ENCODE data around the gene LY6G6C.

Gene LY6G6C

DNA sequence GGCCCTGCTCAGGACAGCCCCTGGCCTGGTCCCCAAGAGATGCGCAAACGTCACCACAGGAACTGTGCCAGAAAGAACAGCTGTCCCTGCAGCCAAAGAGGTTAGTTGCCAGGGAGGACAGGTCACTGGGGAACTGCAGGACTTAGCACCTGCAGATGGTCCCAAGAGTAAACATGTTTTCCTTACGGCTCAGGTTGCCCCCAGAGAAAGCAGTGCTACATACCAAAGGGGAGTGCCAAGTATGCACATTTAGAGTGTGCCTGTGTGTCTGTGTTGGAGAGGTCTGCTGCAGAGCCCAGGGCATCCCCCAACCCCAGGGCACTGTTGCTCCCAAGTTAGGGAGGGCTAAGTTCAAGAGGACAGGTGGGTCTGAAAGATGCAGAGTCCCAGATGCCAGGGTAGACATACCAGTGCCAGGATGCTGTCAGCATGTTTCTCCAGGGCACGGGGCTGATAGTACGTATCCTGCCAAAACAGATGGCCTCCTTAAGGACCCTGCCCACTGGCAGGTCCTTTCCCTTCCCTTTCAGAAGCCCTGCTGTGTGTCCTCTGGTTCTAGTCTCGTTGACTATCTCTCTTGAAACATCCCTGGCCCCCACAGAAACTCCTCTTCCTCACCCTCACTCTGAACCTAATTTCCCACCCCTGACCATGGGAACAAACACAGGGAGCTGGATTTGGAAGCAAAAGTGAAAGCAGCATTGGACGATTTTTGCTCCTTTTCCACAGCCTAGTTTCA, 19.7 kb downstream of the LY6G6C start:
- no peaks in the 10 kb centered on the region for H3K27me3 ChIP-seq (ENCODE audit: control insufficient read depth, insufficient read depth, low read length)
- peak overlapping the region; percentile 75; the same call in 1 of the 2 replicates for H3K9ac ChIP-seq (ENCODE audit: low read depth, low read length)
- peaks cover 21% of the 10 kb centered on the region; the same call in 1 of the 2 replicates for H3K36me3 ChIP-seq (ENCODE audit: control insufficient read depth, insufficient read depth, low read length)
- peak overlapping the region; percentile 89 for H3K4me3 ChIP-seq (ENCODE audit: low read depth, low read length)
- H3K4me1 ChIP-seq (ENCODE audit: control insufficient read depth, insufficient read depth, low read length) = 0 out of 2 replicates have a peak, but pooled peaks cover 7% of the 10 kb centered on the region
- H3K27ac ChIP-seq (ENCODE audit: low read depth, low read length) = peak overlapping the region; percentile 93
- H3K9me3 ChIP-seq (ENCODE audit: control insufficient read depth, insufficient read depth, low read length) = no peaks in the 10 kb centered on the region

DNA sequence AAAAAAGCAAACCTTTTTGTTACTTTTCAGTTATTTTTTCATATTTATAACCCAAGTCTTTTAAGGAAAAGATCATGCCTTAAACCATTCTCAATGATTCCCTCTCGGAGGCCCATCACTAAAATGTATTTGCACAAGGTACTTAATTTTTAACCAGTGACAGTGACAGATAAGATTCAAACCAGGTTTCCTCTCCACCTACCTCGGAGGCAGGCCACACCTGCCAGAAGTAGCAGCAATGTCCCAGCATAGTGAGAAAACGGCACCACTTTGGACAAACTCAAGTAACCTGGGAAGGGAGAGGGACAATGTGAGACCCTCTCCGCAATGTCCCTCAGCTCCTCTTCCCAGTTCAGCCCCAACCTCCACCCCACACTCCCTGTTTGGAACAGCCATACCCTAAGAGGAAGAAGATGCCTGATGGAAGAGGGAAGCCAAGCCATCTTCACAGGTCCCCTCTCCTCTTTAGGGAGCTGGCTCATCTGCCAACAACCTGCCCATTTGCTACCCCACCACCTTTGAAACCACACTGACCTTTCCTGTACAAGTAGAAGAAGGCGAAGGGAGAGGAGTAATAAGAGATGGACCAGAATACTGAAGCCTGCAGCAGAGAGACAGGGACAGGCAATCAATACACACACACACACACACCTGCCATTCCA, 20.7 kb downstream of the LY6G6C start:
- Histone ChIP-seq H3K36me3 (ENCODE audit: control insufficient read depth, insufficient read depth, low read length) (peaks cover 28% of the 10 kb centered on the region), H3K9me3 (ENCODE audit: control insufficient read depth, insufficient read depth, low read length) (no peaks in the 10 kb centered on the region), H3K27ac (ENCODE audit: low read depth, low read length) (no peak overlapping the region), H3K27me3 (ENCODE audit: control insufficient read depth, insufficient read depth, low read length) (no peaks in the 10 kb centered on the region), H3K4me1 (ENCODE audit: control insufficient read depth, insufficient read depth, low read length) (0 out of 2 replicates have a peak, but pooled peaks cover 7% of the 10 kb centered on the region), H3K9ac (ENCODE audit: low read depth, low read length) (no peak overlapping the region), H3K4me3 (ENCODE audit: low read depth, low read length) (no peak overlapping the region)

DNA sequence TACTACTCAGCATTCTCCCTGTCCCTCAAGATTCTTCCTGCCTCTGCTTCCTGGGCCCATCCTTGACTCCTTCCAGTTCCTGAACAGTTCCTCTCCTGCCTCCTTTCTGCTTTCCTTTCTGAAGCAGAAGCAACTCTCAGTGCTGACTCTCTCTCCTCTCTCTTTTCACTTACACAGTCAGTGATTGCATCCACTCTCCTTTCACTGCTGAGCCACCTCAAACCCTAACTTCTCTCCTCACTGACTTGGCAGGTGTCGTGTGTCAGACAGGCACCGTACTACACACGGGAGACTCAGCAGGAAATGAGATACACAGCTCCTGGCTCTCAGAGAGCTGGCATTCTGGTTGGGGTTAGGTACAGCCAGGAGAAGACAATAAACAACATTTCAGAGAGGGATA, 24.0 kb downstream of the LY6G6C start:
- peaks cover 52% of the 10 kb centered on the region for H3K36me3 ChIP-seq (ENCODE audit: control insufficient read depth, insufficient read depth, low read length)
- H3K27me3 ChIP-seq (ENCODE audit: control insufficient read depth, insufficient read depth, low read length) = no peaks in the 10 kb centered on the region
- H3K27ac ChIP-seq (ENCODE audit: low read depth, low read length) = no peak overlapping the region
- H3K9me3 ChIP-seq (ENCODE audit: control insufficient read depth, insufficient read depth, low read length) = no peaks in the 10 kb centered on the region
- H3K4me3 ChIP-seq (ENCODE audit: low read depth, low read length) = no peak overlapping the region
- H3K9ac ChIP-seq (ENCODE audit: low read depth, low read length) = no peak overlapping the region
- 0 out of 2 replicates have a peak, but pooled peaks cover 7% of the 10 kb centered on the region for H3K4me1 ChIP-seq (ENCODE audit: control insufficient read depth, insufficient read depth, low read length)

DNA sequence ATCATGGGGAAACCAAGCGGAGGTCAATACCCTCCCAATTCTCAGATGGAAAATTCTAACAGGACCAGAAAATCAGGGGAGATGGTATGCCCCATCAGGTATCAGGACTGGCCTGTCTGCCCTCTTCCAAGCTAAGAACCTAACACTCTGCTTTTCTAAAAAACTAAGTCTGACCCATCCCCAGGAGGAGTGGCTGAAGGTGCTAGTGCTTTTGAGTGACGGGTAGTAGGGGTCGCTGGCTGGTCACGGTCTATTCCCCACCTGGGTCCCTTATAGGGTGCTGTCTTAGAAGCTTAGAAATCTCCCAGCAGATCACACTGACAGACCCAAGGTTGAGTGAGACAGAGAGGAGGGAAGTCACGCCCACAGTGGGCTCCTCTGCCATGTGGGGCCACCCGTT, 28.0 kb downstream of the LY6G6C start:
- no peaks in the 10 kb centered on the region; the same call in 1 of the 2 replicates for H3K4me1 ChIP-seq (ENCODE audit: control insufficient read depth, insufficient read depth, low read length)
- H3K4me3 ChIP-seq (ENCODE audit: low read depth, low read length) = no peak overlapping the region
- H3K27ac ChIP-seq (ENCODE audit: low read depth, low read length) = no peak overlapping the region
- no peaks in the 10 kb centered on the region for H3K27me3 ChIP-seq (ENCODE audit: control insufficient read depth, insufficient read depth, low read length)
- H3K9ac ChIP-seq (ENCODE audit: low read depth, low read length) = no peak overlapping the region
- no peaks in the 10 kb centered on the region for H3K9me3 ChIP-seq (ENCODE audit: control insufficient read depth, insufficient read depth, low read length)
- peaks cover 72% of the 10 kb centered on the region for H3K36me3 ChIP-seq (ENCODE audit: control insufficient read depth, insufficient read depth, low read length)

DNA sequence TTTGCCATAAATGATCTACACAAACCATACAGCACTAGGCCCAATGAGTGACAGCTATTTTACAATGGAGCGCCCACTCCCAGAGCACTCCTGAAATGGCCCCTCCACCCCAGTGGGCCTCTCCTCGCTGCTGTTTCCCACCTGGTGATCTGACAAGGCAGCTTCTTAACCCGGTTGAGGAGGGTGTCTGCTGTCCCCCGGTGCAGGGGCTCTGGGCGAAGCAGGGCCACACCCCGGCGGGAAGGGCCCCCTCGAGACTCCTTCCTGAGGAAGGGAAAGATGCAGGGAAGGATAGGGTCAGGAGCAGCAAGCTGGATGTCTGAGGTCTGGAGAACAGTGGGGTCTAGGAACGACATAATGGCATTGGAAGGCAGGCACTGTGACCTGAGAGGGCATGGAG, 28.7 kb downstream of the LY6G6C start:
- Histone ChIP-seq H3K4me3 (ENCODE audit: low read depth, low read length) (no peak overlapping the region), H3K9ac (ENCODE audit: low read depth, low read length) (no peak overlapping the region), H3K27me3 (ENCODE audit: control insufficient read depth, insufficient read depth, low read length) (no peaks in the 10 kb centered on the region), H3K9me3 (ENCODE audit: control insufficient read depth, insufficient read depth, low read length) (no peaks in the 10 kb centered on the region), H3K27ac (ENCODE audit: low read depth, low read length) (no peak overlapping the region), H3K36me3 (ENCODE audit: control insufficient read depth, insufficient read depth, low read length) (peaks cover 78% of the 10 kb centered on the region), H3K4me1 (ENCODE audit: control insufficient read depth, insufficient read depth, low read length) (peaks cover 4% of the 10 kb centered on the region; the same call in 1 of the 2 replicates)

DNA sequence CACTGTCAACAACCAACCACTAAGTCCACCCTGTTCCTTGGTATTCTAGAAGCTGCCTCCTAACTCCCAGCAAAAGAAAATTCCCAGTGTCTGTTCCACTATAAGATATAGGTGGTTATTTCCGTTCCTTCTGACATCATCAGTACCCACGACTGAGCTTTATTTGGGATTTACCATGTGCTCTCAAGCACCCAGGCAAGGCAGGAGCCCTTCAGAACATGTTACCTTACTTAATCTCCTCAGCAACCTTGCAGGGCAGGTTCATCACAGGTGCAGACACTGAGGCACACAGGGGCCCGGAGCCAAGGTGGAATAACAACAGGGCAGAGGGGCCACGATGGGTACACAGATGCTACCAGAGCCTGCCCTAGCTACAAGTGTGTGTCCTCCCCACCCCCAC, 29.2 kb downstream of the LY6G6C start:
- Histone ChIP-seq H3K4me1 (ENCODE audit: control insufficient read depth, insufficient read depth, low read length) (peaks cover 4% of the 10 kb centered on the region; the same call in 1 of the 2 replicates), H3K36me3 (ENCODE audit: control insufficient read depth, insufficient read depth, low read length) (peaks cover 83% of the 10 kb centered on the region), H3K4me3 (ENCODE audit: low read depth, low read length) (no peak overlapping the region), H3K27ac (ENCODE audit: low read depth, low read length) (no peak overlapping the region), H3K9ac (ENCODE audit: low read depth, low read length) (no peak overlapping the region), H3K9me3 (ENCODE audit: control insufficient read depth, insufficient read depth, low read length) (no peaks in the 10 kb centered on the region), H3K27me3 (ENCODE audit: control insufficient read depth, insufficient read depth, low read length) (no peaks in the 10 kb centered on the region)

DNA sequence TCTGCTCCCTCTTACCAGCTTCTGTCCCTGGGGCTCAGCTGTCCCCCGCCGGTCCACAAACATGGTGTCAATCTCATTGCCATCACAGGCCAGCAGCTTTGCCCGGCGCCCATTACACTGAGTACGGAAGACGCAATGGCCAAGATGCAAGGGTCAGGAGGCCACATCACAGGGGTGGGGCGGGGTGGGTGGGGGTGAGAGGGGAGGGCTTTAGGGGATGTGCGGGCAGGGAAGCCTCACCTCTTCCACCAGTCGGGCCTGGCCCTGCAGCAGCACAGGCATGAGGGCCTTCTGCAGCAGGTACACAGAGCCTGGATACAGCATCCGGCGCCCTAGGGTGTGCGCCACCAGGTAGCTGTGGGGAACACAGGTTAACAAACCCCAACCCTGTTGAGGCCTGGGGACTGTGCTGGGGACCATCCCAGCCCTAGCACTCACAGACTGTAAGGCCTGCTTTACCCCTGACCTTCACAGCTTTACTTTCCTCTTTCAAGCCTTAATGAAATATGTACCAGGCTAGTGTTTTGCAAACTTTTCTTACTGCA, 29.9 kb downstream of the LY6G6C start:
- Histone ChIP-seq H3K9ac (ENCODE audit: low read depth, low read length) (no peak overlapping the region), H3K4me3 (ENCODE audit: low read depth, low read length) (no peak overlapping the region), H3K27me3 (ENCODE audit: control insufficient read depth, insufficient read depth, low read length) (no peaks in the 10 kb centered on the region), H3K4me1 (ENCODE audit: control insufficient read depth, insufficient read depth, low read length) (peaks cover 4% of the 10 kb centered on the region; the same call in 1 of the 2 replicates), H3K36me3 (ENCODE audit: control insufficient read depth, insufficient read depth, low read length) (peaks cover 85% of the 10 kb centered on the region), H3K9me3 (ENCODE audit: control insufficient read depth, insufficient read depth, low read length) (no peaks in the 10 kb centered on the region), H3K27ac (ENCODE audit: low read depth, low read length) (no peak overlapping the region)

DNA sequence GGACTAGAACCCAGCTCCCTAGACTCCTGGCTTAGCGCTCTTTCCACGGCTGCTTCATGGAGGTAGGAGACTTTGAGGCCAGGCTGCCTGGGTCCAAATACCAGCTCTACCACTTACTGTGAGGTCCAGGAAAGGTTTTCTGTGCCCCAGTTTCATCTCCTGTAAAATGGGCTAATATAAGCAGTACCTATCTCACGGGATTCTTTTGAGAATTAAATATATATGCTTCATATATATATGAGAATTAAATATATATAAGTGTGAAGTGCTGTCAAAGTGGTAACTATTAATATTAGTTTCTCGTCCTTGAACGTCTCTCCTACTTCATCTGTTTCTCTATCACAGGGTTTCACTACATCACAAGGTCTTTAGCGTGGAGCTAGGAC, 30.5 kb downstream of the LY6G6C start:
- Histone ChIP-seq H3K9me3 (ENCODE audit: control insufficient read depth, insufficient read depth, low read length) (no peaks in the 10 kb centered on the region), H3K36me3 (ENCODE audit: control insufficient read depth, insufficient read depth, low read length) (peaks cover 86% of the 10 kb centered on the region), H3K4me1 (ENCODE audit: control insufficient read depth, insufficient read depth, low read length) (peaks cover 4% of the 10 kb centered on the region; the same call in 1 of the 2 replicates), H3K9ac (ENCODE audit: low read depth, low read length) (no peak overlapping the region), H3K4me3 (ENCODE audit: low read depth, low read length) (no peak overlapping the region), H3K27me3 (ENCODE audit: control insufficient read depth, insufficient read depth, low read length) (no peaks in the 10 kb centered on the region), H3K27ac (ENCODE audit: low read depth, low read length) (peak overlapping the region; percentile 59)

DNA sequence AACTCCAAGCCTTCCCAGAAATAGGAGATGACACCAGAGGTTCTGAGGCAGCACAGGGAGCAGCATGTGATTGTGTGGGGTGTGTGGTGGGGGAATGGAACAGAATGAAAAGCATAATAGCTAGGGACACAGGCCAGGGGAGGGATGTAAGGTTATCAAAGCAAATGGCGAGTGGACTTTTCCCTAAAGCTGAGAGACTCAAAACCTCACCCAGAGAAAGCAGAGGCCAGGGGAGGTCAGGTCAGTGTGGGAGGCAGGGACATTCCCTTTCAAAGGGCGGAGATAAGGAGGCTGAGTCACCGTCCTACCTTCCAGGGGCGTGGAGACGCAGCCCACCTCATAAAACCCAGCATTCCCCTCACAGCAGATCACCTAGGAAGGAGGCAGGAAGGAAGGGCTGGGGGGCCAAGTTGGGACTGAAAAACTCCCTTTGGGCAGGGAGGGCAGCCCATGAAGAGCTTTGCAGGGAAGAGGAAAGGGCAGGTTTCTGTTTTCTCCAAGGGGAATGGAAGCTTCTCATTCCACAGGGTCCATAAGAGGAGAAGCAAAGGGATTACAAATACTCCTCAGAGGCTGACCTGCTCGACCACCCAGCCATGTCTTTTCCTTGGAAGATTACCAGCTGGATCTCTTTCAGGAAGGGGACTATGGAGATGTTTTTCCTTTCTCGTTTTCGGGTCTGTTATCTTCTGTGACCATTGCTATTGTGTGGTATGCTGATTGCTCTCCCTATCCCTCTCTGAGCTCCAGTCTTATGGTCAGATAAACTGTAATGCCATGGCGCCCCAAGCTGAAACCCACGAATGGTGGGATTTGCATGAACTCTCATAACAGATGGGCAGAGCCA, 31.1 kb downstream of the LY6G6C start:
- Histone ChIP-seq H3K27me3 (ENCODE audit: control insufficient read depth, insufficient read depth, low read length) (no peaks in the 10 kb centered on the region), H3K36me3 (ENCODE audit: control insufficient read depth, insufficient read depth, low read length) (peaks cover 90% of the 10 kb centered on the region), H3K27ac (ENCODE audit: low read depth, low read length) (peak overlapping the region; percentile 59), H3K9me3 (ENCODE audit: control insufficient read depth, insufficient read depth, low read length) (no peaks in the 10 kb centered on the region), H3K4me1 (ENCODE audit: control insufficient read depth, insufficient read depth, low read length) (peaks cover 4% of the 10 kb centered on the region; the same call in 1 of the 2 replicates), H3K4me3 (ENCODE audit: low read depth, low read length) (no peak overlapping the region), H3K9ac (ENCODE audit: low read depth, low read length) (no peak overlapping the region)

DNA sequence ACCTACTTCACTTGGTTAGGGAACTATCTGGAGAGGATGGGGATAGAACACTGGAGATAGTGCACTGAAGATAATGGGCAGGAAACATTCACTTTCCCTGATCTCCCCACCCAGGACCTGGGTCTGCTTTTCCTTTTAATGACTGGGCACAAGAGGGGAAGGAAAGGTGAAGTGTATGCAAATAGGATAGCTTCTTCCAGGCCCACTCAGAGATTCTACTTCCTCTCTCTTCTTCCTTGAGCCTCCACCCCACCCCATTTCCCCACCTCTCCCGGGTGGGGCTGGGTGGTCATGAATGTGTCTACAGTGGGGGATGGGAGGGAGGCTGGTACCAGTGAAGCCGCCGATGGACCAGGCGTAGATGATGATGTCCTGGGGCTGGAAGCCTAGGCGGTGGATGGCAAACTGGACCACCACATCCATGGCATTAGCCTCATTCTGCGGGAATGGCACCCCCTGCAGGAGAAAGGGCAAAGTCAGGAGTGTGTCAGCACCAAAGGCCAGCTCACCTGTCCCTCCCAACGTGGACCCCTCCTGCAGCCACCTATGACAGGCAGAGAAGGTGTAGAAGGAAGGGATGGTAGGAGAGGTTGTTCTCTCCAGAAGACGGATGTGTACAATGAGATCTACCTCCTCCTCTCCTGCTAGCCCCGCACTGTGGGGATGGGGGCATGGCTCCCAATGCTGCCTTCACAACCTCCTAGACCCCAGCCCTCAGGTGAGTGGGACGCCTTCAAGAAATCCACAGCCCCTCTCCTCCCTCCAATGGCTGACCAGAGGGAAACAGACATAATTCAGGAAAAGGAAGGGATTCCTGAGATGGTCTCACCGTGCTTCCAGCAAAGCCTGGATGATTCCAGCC, 32.1 kb downstream of the LY6G6C start:
- Histone ChIP-seq H3K9ac (ENCODE audit: low read depth, low read length) (no peak overlapping the region), H3K27ac (ENCODE audit: low read depth, low read length) (peak overlapping the region; percentile 14), H3K4me1 (ENCODE audit: control insufficient read depth, insufficient read depth, low read length) (peaks cover 4% of the 10 kb centered on the region; the same call in 1 of the 2 replicates), H3K36me3 (ENCODE audit: control insufficient read depth, insufficient read depth, low read length) (peaks cover 82% of the 10 kb centered on the region), H3K27me3 (ENCODE audit: control insufficient read depth, insufficient read depth, low read length) (no peaks in the 10 kb centered on the region), H3K4me3 (ENCODE audit: low read depth, low read length) (no peak overlapping the region), H3K9me3 (ENCODE audit: control insufficient read depth, insufficient read depth, low read length) (no peaks in the 10 kb centered on the region)

All from HUES48 (cell line).